H1 (cell line): ENCODE results near the gene ADGB.

ENCODE experiments used
- BRCA1 ChIP-seq: IDR thresholded peaks from 2 replicates; pipeline ENCODE4 v1.6.1; 2012; ENCODE audit warnings: low read depth, low read length, improper control_type of control experiment
- CHD2 ChIP-seq: IDR thresholded peaks from 2 replicates; pipeline ENCODE4 v1.6.1; 2012; ENCODE audit warnings: low read length, improper control_type of control experiment
- EP300 ChIP-seq, 2 experiments: IDR thresholded peaks; 1 replicate in 1 of 2; 2 replicates in 1 of 2; pipeline ENCODE4 v1.6.1; 2011 to 2012; ENCODE audit warnings: low read depth in 2 of 2, low read length in 2 of 2, mild to moderate bottlenecking in 2 of 2, borderline replicate concordance in 1 of 2, inconsistent platforms in 1 of 2, moderate library complexity in 1 of 2
- PHF8 ChIP-seq: fragments of 200-600 bp; sonication (generic); conservative IDR thresholded peaks from 2 replicates; pipeline ENCODE4 v1.7.1; 2012; ENCODE audit warnings: low read depth, mild to moderate bottlenecking, inconsistent platforms, low read length, moderate library complexity
- POLR2A ChIP-seq, 2 experiments: IDR thresholded peaks; 1 replicate in 1 of 2; 2 replicates in 1 of 2; pipeline ENCODE4 v1.6.1; 2011; ENCODE audit warnings: low read depth in 2 of 2, low read length in 2 of 2, mild to moderate bottlenecking in 2 of 2; ENCODE audit errors: control extremely low read depth in 1 of 2
- RAD21 ChIP-seq, 2 experiments: IDR thresholded peaks in 1 of 2; conservative IDR thresholded peaks in 1 of 2; 2 replicates each; pipeline ENCODE4 v1.6.1; 2011; ENCODE audit warnings: low read depth in 2 of 2, low read length in 2 of 2, improper control_type of control experiment in 1 of 2, inconsistent platforms in 1 of 2, mild to moderate bottlenecking in 1 of 2, moderate library complexity in 1 of 2
- SP2 ChIP-seq: IDR thresholded peaks from 2 replicates; pipeline ENCODE4 v1.6.1; 2012; ENCODE audit warnings: mild to moderate bottlenecking, low read length, inconsistent platforms
- YY1 ChIP-seq: IDR thresholded peaks from 2 replicates; pipeline ENCODE4 v1.6.1; 2011; ENCODE audit warnings: low read depth, mild to moderate bottlenecking, low read length
- TF ChIP-seq, protein P1 (sequence below): IDR thresholded peaks from 2 replicates; pipeline ENCODE4 v1.6.1; 2012; ENCODE audit warnings: inconsistent platforms
- TF ChIP-seq, protein P2 (sequence below), 3 experiments: IDR thresholded peaks; 1 replicate in 2 of 3; 2 replicates in 1 of 3; pipeline versions ENCODE4 v1.5.1 to v1.6.1; 2011; ENCODE audit warnings: low read length in 3 of 3, mild to moderate bottlenecking in 3 of 3, inconsistent platforms in 2 of 3, low read depth in 1 of 3, moderate library complexity in 1 of 3; ENCODE audit not compliant: insufficient read depth in 1 of 3; ENCODE audit errors: control extremely low read depth in 1 of 3

DNA sequence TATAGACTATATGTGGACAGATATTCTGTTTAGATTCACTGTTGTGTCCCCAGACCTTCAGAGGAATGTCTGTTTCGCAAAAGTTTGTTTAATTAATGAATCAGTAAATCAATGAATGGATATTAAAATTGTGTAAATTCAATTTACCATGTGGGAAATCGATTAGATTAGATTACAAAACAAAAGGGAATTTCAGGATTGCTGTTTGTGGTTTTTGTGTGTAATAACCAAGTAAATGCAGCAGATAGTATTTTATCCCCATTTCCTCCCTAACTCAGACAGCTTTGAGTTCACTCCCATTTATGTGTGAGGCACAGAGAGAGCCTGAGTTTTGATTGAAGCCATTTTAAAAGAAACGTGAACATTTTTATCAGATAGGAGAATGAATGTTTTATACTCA is 214.8 kb downstream of the ADGB start:
- TF ChIP-seq, protein P1, sequence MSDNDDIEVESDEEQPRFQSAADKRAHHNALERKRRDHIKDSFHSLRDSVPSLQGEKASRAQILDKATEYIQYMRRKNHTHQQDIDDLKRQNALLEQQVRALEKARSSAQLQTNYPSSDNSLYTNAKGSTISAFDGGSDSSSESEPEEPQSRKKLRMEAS = no peak
- TF ChIP-seq PHF8 = no peak
- no peak for TF ChIP-seq CHD2
- no peak for TF ChIP-seq POLR2A (IDR thresholded peaks at IDR 0.05; ENCODE audit: control extremely low read depth in 1 of 2, low read depth in 2 of 2, low read length in 2 of 2)
- TF ChIP-seq EP300 (IDR thresholded peaks at IDR 0.05; ENCODE audit: borderline replicate concordance in 1 of 2, low read depth in 2 of 2, low read length in 2 of 2) = no peak
- TF ChIP-seq BRCA1 = no peak
- no peak for TF ChIP-seq YY1
- TF ChIP-seq, protein P2, sequence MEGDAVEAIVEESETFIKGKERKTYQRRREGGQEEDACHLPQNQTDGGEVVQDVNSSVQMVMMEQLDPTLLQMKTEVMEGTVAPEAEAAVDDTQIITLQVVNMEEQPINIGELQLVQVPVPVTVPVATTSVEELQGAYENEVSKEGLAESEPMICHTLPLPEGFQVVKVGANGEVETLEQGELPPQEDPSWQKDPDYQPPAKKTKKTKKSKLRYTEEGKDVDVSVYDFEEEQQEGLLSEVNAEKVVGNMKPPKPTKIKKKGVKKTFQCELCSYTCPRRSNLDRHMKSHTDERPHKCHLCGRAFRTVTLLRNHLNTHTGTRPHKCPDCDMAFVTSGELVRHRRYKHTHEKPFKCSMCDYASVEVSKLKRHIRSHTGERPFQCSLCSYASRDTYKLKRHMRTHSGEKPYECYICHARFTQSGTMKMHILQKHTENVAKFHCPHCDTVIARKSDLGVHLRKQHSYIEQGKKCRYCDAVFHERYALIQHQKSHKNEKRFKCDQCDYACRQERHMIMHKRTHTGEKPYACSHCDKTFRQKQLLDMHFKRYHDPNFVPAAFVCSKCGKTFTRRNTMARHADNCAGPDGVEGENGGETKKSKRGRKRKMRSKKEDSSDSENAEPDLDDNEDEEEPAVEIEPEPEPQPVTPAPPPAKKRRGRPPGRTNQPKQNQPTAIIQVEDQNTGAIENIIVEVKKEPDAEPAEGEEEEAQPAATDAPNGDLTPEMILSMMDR (IDR thresholded peaks at IDR 0.05; ENCODE audit: control extremely low read depth in 1 of 3, insufficient read depth in 1 of 3, low read depth in 1 of 3, low read length in 3 of 3) = no peak
- TF ChIP-seq SP2 = no peak
- no peak for TF ChIP-seq RAD21 (IDR thresholded peaks at IDR 0.05 in 1 of 2, conservative IDR thresholded peaks at IDR 0.05 in 1 of 2; ENCODE audit: low read depth in 2 of 2, low read length in 2 of 2)
